ENCODE results near the gene RGS3.

- no peak for TF ChIP-seq POLR2A (IDR thresholded peaks at IDR 0.05)
- no peak for TF ChIP-seq CTCF (IDR thresholded peaks at IDR 0.05)
These were observed 136.1 kb downstream of the RGS3 start for GRCh38 chr9:113599646-113600022.
